Measurements from ENCODE around the gene FEV. TPM values are rescaled to one million over a fixed set of nuclear protein-coding genes. Genes with fewer than 3 reads are reported as not detected.
"Not testable (repeated sequence)": the region's sequence is repeated elsewhere in the genome, so short reads cannot be mapped to it uniquely, and the experiment has no call there.

Gene FEV
- total RNA-seq, 1 experiment from 2014 or later: not detected

- H3K36me3 ChIP-seq: no peaks in the 10 kb centered on the region
- H3K4me3 ChIP-seq: no peak overlapping the region
- peaks cover 48% of the 10 kb centered on the region for H3K27me3 ChIP-seq
- H3K9me3 ChIP-seq: no peaks in the 10 kb centered on the region
- peak; percentile 63 for DNase-seq
These were observed 22.0 kb downstream of the FEV start for GRCh38 chr2:218962859-218963492.

GRCh38 chr2:218961651-218962570 lies 23.1 kb downstream of the FEV start:
- no peaks in the 10 kb centered on the region for H3K36me3 ChIP-seq
- no peak overlapping the region for H3K4me3 ChIP-seq
- no peak for DNase-seq
- H3K27me3 ChIP-seq: peaks cover 46% of the 10 kb centered on the region
- H3K9me3 ChIP-seq: no peaks in the 10 kb centered on the region

GRCh38 chr2:218961229-218961628 lies 23.8 kb downstream of the FEV start:
- Histone ChIP-seq H3K27me3 (peaks cover 43% of the 10 kb centered on the region), H3K4me3 (no peak overlapping the region), H3K9me3 (no peaks in the 10 kb centered on the region), H3K36me3 (no peaks in the 10 kb centered on the region)
- no peak for DNase-seq

GRCh38 chr2:218960309-218961165 lies 24.4 kb downstream of the FEV start:
- DNase-seq: no peak
- Histone ChIP-seq H3K4me3 (no peak overlapping the region), H3K9me3 (no peaks in the 10 kb centered on the region), H3K27me3 (peaks cover 43% of the 10 kb centered on the region), H3K36me3 (no peaks in the 10 kb centered on the region)

- Histone ChIP-seq H3K4me3 (peak overlapping the region; percentile 39), H3K27me3 (peaks cover 43% of the 10 kb centered on the region), H3K9me3 (no peaks in the 10 kb centered on the region), H3K36me3 (no peaks in the 10 kb centered on the region)
- no peak for DNase-seq
These were observed 25.1 kb downstream of the FEV start for GRCh38 chr2:218959761-218960308.

- Histone ChIP-seq H3K9me3 (no peaks in the 10 kb centered on the region), H3K27me3 (peaks cover 40% of the 10 kb centered on the region), H3K4me3 (peak within 1 kb of the TSS; percentile 39), H3K36me3 (no peaks in the 10 kb centered on the region)
- peak; percentile 83 for DNase-seq
These were observed 25.7 kb downstream of the FEV start, which contains the start of gene CDK5R2 for GRCh38 chr2:218959141-218959731. Gene CDK5R2, plus strand, starts transcription at chr2:218959666. Its CDS starts 155 bp downstream, at chr2:218959821.

- no peaks in the 10 kb centered on the region for H3K36me3 ChIP-seq
- H3K4me3 ChIP-seq: no peak overlapping the region
- H3K9me3 ChIP-seq: no peaks in the 10 kb centered on the region
- H3K27me3 ChIP-seq: peaks cover 34% of the 10 kb centered on the region
- DNase-seq: no peak
These were observed 26.7 kb downstream of the FEV start for GRCh38 chr2:218958276-218958675.

GRCh38 chr2:218957671-218958070 lies 27.3 kb downstream of the FEV start:
- DNase-seq: no peak
- H3K36me3 ChIP-seq: no peaks in the 10 kb centered on the region
- no peaks in the 10 kb centered on the region for H3K9me3 ChIP-seq
- peaks cover 28% of the 10 kb centered on the region for H3K27me3 ChIP-seq
- no peak overlapping the region for H3K4me3 ChIP-seq

- Histone ChIP-seq H3K36me3 (no peaks in the 10 kb centered on the region), H3K4me3 (no peak overlapping the region), H3K27me3 (peaks cover 18% of the 10 kb centered on the region), H3K9me3 (no peaks in the 10 kb centered on the region)
- DNase-seq: no peak
These were observed 28.9 kb downstream of the FEV start for GRCh38 chr2:218956039-218956438.

GRCh38 chr2:218954541-218955300 lies 30.3 kb downstream of the FEV start:
- no peak overlapping the region for H3K4me3 ChIP-seq
- DNase-seq: no peak
- no peaks in the 10 kb centered on the region for H3K36me3 ChIP-seq
- H3K9me3 ChIP-seq: no peaks in the 10 kb centered on the region
- H3K27me3 ChIP-seq: peaks cover 15% of the 10 kb centered on the region

GRCh38 chr2:218953366-218953954 lies 31.5 kb downstream of the FEV start:
- DNase-seq: no peak
- Histone ChIP-seq H3K4me3 (no peak overlapping the region), H3K36me3 (no peaks in the 10 kb centered on the region), H3K9me3 (no peaks in the 10 kb centered on the region), H3K27me3 (peaks cover 9% of the 10 kb centered on the region)

- Histone ChIP-seq H3K4me3 (no peak overlapping the region), H3K27me3 (peaks cover 9% of the 10 kb centered on the region), H3K9me3 (no peaks in the 10 kb centered on the region), H3K36me3 (no peaks in the 10 kb centered on the region)
- DNase-seq: no peak
These were observed 32.8 kb downstream of the FEV start for GRCh38 chr2:218952160-218952559.

GRCh38 chr2:218946621-218947020 lies 38.4 kb downstream of the FEV start:
- DNase-seq: no peak
- Histone ChIP-seq H3K36me3 (no peaks in the 10 kb centered on the region), H3K27me3 (peaks cover 31% of the 10 kb centered on the region), H3K9me3 (no peaks in the 10 kb centered on the region; the same call in 1 of the 2 replicates), H3K4me3 (no peak overlapping the region)

GRCh38 chr2:218944759-218945404 lies 40.1 kb downstream of the FEV start:
- no peaks in the 10 kb centered on the region; the same call in 1 of the 2 replicates for H3K9me3 ChIP-seq
- peaks cover 28% of the 10 kb centered on the region for H3K27me3 ChIP-seq
- H3K36me3 ChIP-seq: no peaks in the 10 kb centered on the region
- H3K4me3 ChIP-seq: no peak overlapping the region
- DNase-seq: no peak

GRCh38 chr2:218931751-218932150 lies 53.2 kb downstream of the FEV start:
- not testable (repeated sequence) for H3K36me3 ChIP-seq, H3K9me3 ChIP-seq, DNase-seq, H3K4me3 ChIP-seq
- H3K27me3 ChIP-seq: peaks cover 33% of the 10 kb centered on the region

Measured in MG63 (cell line).